Heart left ventricle (tissue), 16 donors: Measurements from ENCODE around the gene NCOA1. TPM values are rescaled to one million over a fixed set of nuclear protein-coding genes. Genes with fewer than 3 reads are reported as not detected.
A peak's percentile ranks its signal among the peaks of the same experiment; 100 is the strongest.

Experiments used
- ATAC-seq, 4 donors: fragments of 200-7000 bp; cut with Tn5 transposase; one replicate each; pipeline ENCODE4 v1.9.1; 2020 to 2022; ENCODE audit warnings: moderate library complexity in 4 of 4, mild to moderate bottlenecking in 3 of 4, moderate number of reproducible peaks in 1 of 4
- DNase-seq, 5 donors: peaks; one replicate each; pipeline ENCODE4 v3.0.0-alpha.2; 2020
- H3K27ac ChIP-seq, 12 donors: fragments of 200-600 bp; sonication (generic) in 4 of 12; one replicate each; pipeline versions ENCODE4 v1.5.0 to v1.8.0; 2016 to 2022; ENCODE audit warnings: mild to moderate bottlenecking in 2 of 12
- H3K27me3 ChIP-seq, 9 donors: fragments of 200-600 bp; sonication (generic) in 2 of 9; one replicate each; pipeline versions ENCODE4 v1.5.1 to v1.8.0; 2016 to 2022; ENCODE audit warnings: mild to moderate bottlenecking in 3 of 9
- H3K36me3 ChIP-seq, 9 donors: fragments of 200-600 bp; sonication (generic) in 2 of 9; one replicate each; pipeline versions ENCODE4 v1.5.0 to v1.8.0; 2018 to 2022; ENCODE audit warnings: mild to moderate bottlenecking in 2 of 9
- H3K4me1 ChIP-seq, 12 donors: fragments of 200-600 bp; sonication (generic) in 4 of 12; one replicate each; pipeline versions ENCODE4 v1.5.0 to v1.8.0; 2016 to 2022; ENCODE audit warnings: mild to moderate bottlenecking in 3 of 12
- H3K4me3 ChIP-seq, 12 donors: fragments of 200-600 bp; sonication (generic) in 4 of 12; one replicate each; pipeline versions ENCODE4 v1.5.0 to v1.8.0; 2017 to 2022; ENCODE audit warnings: mild to moderate bottlenecking in 9 of 12, moderate library complexity in 4 of 12
- H3K9me3 ChIP-seq, 12 donors: fragments of 200-600 bp; sonication (generic) in 4 of 12; one replicate each; pipeline versions ENCODE4 v1.5.0 to v1.8.0; 2016 to 2022; ENCODE audit warnings: mild to moderate bottlenecking in 1 of 12
- POLR2A ChIP-seq, 2 donors: fragments of 450-650 bp; IDR thresholded peaks; one replicate each; pipeline ENCODE4 v1.6.1; 2017; ENCODE audit warnings: antibody characterized with exemption in 2 of 2, mild to moderate bottlenecking in 2 of 2, moderate library complexity in 2 of 2
- WGBS, 4 donors: extraction: QIAGEN DNeasy Blood & Tissue Kit in 2 of 4; methylation state at CpG; one replicate each; pipeline versions ENCODE4 v1.1.5 to v1.1.7; 2013 to 2018; 5-methylcytosine and 5-hydroxymethylcytosine counted together
- intact Hi-C, 10 donors: fragments of 100-400 bp; cut with DNase I; formaldehyde crosslinking; loops; one replicate each; pipeline versions ENCODE4 v1.11.1 to v1.14.2; 2022
- polyA plus RNA-seq, 2 donors: library from polyadenylated mRNA; stranded (reverse); fragments of 200-250 nt; gene quantifications; one replicate each; pipeline ENCODE4 v1.2.3, GENCODE V29; 2013
- total RNA-seq, 9 donors: library from RNA; depleted of rRNA in 2 of 9; stranded (reverse); fragments of >200 nt in 2 of 9; fragmentation: NEBNext Ultra II Directional in 3 of 9; extraction: Animal tissue kit (Norgen Biotek cat#: 25700) in 3 of 9; gene quantifications; one replicate each; pipeline versions ENCODE4 v1.1.0 to v1.2.4, GENCODE V29; 2016 to 2023
- TF ChIP-seq, protein P1 (sequence below), 12 donors: fragments of 200-600 bp; sonication (generic) in 4 of 12; IDR thresholded peaks; one replicate each; pipeline versions ENCODE4 v1.5.0 to v1.8.0; 2018 to 2022; ENCODE audit warnings: antibody characterized with exemption in 12 of 12, mild to moderate bottlenecking in 5 of 12
- donor health status: ischemic (EF 13 %, LVEDD 7.1; RV severe dilation, severe dysfunction).
- donor health status: healthy with polysubstance abuse.
- donor health status: DM: no; HTN: yes; CAD: no.
- donor health status: DM: no; HTN: no; CAD: no.
- donor health status: ischemic (EF 25% LVEDD 6.9; RV normal size, moderate dysfunction).
- donor health status: ischemic (EF 25% LVEDD 5.7; RV mildly dilated, moderate dysfunction).
- donor health status: healthy.
- donor health status: DM: yes; HTN: yes; CAD: no.
- donor health status: ischemic (EF 35%, LVEDD 5.7; RV mildly dilated, moderate dysfunction).
- donor health status: nonischemic (EF 11% LVEDD 7.7; RV severe dilation, severe dysfunction).
- donor health status: DM: yes; HTN: yes; CAD: no.
- donor health status: PGD.
- donor health status: ischemic (EF 29% LVEDD 5.4; RV normal size, mild dysfunction).
- donor health status: nonischemic (EF 23%, LVEDD 6.1; RV moderate dilation, normal function).

The NCOA1 gene
- total and polyA plus RNA-seq, 11 donors: 8.5 to 42.3 (median 32.4) TPM

DNA sequence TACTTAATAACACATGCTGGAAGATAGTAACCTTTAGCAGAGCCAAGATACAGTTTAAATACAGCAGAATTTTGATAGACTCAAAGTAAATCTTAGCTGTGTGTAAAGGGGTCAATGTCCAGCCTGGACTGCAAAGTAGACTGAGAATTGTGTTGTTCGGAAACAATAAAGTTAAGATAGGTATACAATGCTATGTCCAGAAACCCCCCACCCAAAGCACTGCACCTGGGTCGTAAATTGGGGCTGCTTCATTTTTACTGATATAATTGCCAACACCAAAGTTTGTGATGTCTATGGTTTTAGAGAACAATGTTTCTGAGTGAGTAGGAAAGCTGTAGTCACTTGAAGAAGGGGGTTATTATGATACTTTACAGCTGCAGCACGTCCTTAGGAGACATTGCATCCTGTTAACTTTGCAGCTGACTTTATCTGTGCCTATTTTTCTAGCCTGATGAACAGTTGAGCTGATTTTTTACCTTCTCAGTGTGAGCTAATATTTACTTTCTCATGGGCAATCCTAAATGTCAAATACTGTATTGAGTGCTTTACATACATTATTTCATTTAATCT is 4.3 kb upstream of the NCOA1 start:
- WGBS, 4 donors: 85 to 96% (median 87%) methylated on average over 3 of the region's 3 CpGs
- no peak for ATAC-seq
- TF ChIP-seq POLR2A (IDR thresholded peaks at IDR 0.05): no peak
- TF ChIP-seq, protein P1, sequence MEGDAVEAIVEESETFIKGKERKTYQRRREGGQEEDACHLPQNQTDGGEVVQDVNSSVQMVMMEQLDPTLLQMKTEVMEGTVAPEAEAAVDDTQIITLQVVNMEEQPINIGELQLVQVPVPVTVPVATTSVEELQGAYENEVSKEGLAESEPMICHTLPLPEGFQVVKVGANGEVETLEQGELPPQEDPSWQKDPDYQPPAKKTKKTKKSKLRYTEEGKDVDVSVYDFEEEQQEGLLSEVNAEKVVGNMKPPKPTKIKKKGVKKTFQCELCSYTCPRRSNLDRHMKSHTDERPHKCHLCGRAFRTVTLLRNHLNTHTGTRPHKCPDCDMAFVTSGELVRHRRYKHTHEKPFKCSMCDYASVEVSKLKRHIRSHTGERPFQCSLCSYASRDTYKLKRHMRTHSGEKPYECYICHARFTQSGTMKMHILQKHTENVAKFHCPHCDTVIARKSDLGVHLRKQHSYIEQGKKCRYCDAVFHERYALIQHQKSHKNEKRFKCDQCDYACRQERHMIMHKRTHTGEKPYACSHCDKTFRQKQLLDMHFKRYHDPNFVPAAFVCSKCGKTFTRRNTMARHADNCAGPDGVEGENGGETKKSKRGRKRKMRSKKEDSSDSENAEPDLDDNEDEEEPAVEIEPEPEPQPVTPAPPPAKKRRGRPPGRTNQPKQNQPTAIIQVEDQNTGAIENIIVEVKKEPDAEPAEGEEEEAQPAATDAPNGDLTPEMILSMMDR (IDR thresholded peaks at IDR 0.05): no peak
- DNase-seq: no peak
- no peaks in the 10 kb centered on the region for H3K27me3 ChIP-seq
- intact Hi-C loops: no loop called here
- H3K4me1 ChIP-seq: peaks cover 0 to 30% (median 7%) of the 10 kb centered on the region in 12 donors
- no peaks in the 10 kb centered on the region for H3K36me3 ChIP-seq
- no peak overlapping the region for H3K27ac ChIP-seq
- H3K9me3 ChIP-seq: no peaks in the 10 kb centered on the region
- H3K4me3 ChIP-seq: no peak overlapping the region

GRCh38 chr2:24489465-24490180 is 1.4 kb upstream of the NCOA1 start:
- 67 to 80% (median 72%) methylated on average over 14 of the region's 14 CpGs for WGBS, 4 donors

DNA sequence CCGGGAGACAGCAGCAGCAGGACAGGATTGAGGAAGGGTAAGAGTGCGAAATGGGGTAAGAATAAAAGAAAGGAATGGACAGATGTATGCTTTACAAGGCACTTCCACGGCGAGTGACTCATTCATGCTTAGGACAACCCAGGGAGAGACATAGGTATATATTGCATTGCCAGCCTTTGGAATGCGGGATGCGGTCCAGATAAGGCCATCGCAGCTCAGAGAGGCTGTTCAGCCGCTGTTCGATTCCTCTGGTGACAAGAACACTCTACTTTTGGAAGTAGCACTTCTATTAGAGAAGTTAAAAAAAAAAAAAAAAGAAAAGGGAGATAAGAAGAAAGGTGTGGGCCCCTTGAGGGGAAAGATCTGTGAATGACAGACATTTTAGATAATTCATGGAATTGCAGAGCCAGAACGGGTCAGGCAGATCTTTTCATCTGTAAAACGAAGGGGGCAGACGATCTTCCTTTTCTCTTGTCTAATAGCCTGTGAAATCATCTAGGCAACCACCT is 819 bp upstream of the NCOA1 start:
- TF ChIP-seq, protein P1 (IDR thresholded peaks at IDR 0.05): no peak
- TF ChIP-seq POLR2A (IDR thresholded peaks at IDR 0.05): no peak
- H3K27me3 ChIP-seq: no peaks in the 10 kb centered on the region
- H3K9me3 ChIP-seq: no peaks in the 10 kb centered on the region
- H3K27ac ChIP-seq: peak overlapping the region; percentile 83 to 98 (median 94)
- DNase-seq: no peak
- peak overlapping the region; percentile 30 to 98 (median 79) for H3K4me3 ChIP-seq
- 34 to 48% (median 40%) methylated on average over 12 of the region's 12 CpGs for WGBS, 4 donors
- peaks cover 5 to 38% (median 30%) of the 10 kb centered on the region in 12 donors for H3K4me1 ChIP-seq
- intact Hi-C loops: loop anchor here in 8 of 10 donors (1.0 to 10.0 kb wide), 12 partner anchors 35 to 303 kb away; partner anchors contain the start of genes CENPO (in 2 of the 8) and PTRHD1 (in 2 of the 8)
- H3K36me3 ChIP-seq: no peaks in the 10 kb centered on the region
- ATAC-seq: peak in 1 of 4 donors; percentile 3

More at GRCh38 chr2:24489465-24490180, 1.4 kb upstream of the NCOA1 start:
- H3K36me3 ChIP-seq: no peaks in the 10 kb centered on the region
- DNase-seq (no peak), ATAC-seq (no peak)
- peak overlapping the region in 11 of 12 donors; percentile 83 to 96 (median 94) for H3K27ac ChIP-seq
- H3K27me3 ChIP-seq: no peaks in the 10 kb centered on the region
- no peaks in the 10 kb centered on the region for H3K9me3 ChIP-seq
- intact Hi-C loops: loop anchor here in 8 of 10 donors (1.0 to 10.0 kb wide), 12 partner anchors 35 to 303 kb away; partner anchors contain the start of genes CENPO (in 2 of the 8) and PTRHD1 (in 2 of the 8)
- TF ChIP-seq POLR2A (IDR thresholded peaks at IDR 0.05): no peak
- TF ChIP-seq, protein P1 (IDR thresholded peaks at IDR 0.05): no peak
- peaks cover 5 to 36% (median 28%) of the 10 kb centered on the region in 12 donors for H3K4me1 ChIP-seq
- H3K4me3 ChIP-seq: peak overlapping the region in 7 of 12 donors; percentile 53 to 93 (median 87)
